IPS DF 6.9 (cell line): Measurements from ENCODE around the gene DNPEP.

ENCODE experiments used
- DNase-seq: peaks from one replicate; pipeline ENCODE4 v3.0.0-alpha.2; 2013; ENCODE audit warnings: low read depth, low spot score
- H3K27ac ChIP-seq: one replicate; pipeline ENCODE4 v1.5.1; 2013; ENCODE audit warnings: low read length, control low read depth
- H3K27me3 ChIP-seq: 2 replicates; pipeline ENCODE4 v1.6.1; 2013; ENCODE audit warnings: mild to moderate bottlenecking, low read length; ENCODE audit not compliant: control insufficient read depth, insufficient read depth
- H3K36me3 ChIP-seq: 2 replicates; pipeline ENCODE4 v1.6.1; 2013; ENCODE audit warnings: low read length; ENCODE audit not compliant: control insufficient read depth, insufficient read depth
- H3K4me1 ChIP-seq: 2 replicates; pipeline ENCODE4 v1.6.1; 2013; ENCODE audit warnings: low read length; ENCODE audit not compliant: control insufficient read depth, insufficient read depth
- H3K4me3 ChIP-seq: 2 replicates; pipeline ENCODE4 v1.5.1; 2013; ENCODE audit warnings: mild to moderate bottlenecking, low read length
- H3K9me3 ChIP-seq: 2 replicates; pipeline ENCODE4 v1.6.1; 2013; ENCODE audit warnings: low read length, inconsistent platforms; ENCODE audit not compliant: control insufficient read depth, insufficient read depth
- WGBS: extraction: QIAGEN DNeasy Blood & Tissue Kit; methylation state at CpG from one replicate; pipeline ENCODE4 v1.1.7; 2013; ENCODE audit warnings: mixed read lengths, missing lambda C conversion rate; ENCODE audit not compliant: insufficient read length, insufficient coverage; 5-methylcytosine and 5-hydroxymethylcytosine counted together

The DNPEP gene

GRCh38 chr2:219418155-219419011 is 30.7 kb upstream of the DNPEP start, which contains the start of gene DES:
Gene DES, plus strand, starts transcription at chr2:219418377. Its CDS starts 86 bp downstream, at chr2:219418463.
- Histone ChIP-seq H3K27ac (no peak within 1 kb of the TSS), H3K4me3 (peak within 1 kb of the TSS; percentile 21; the same call in 1 of the 2 replicates), H3K27me3 (peaks cover 8% of the 10 kb centered on the region; the same call in 1 of the 2 replicates), H3K4me1 (peaks cover 9% of the 10 kb centered on the region), H3K36me3 (no peaks in the 10 kb centered on the region), H3K9me3 (no peaks in the 10 kb centered on the region)
- WGBS: no CpG with 5 or more reads among the region's 98 CpGs
- DNase-seq: no peak

GRCh38 chr2:219417374-219417773 is 29.7 kb upstream of the DNPEP start:
- Histone ChIP-seq H3K9me3 (no peaks in the 10 kb centered on the region), H3K36me3 (no peaks in the 10 kb centered on the region), H3K4me3 (no peak overlapping the region), H3K4me1 (peaks cover 9% of the 10 kb centered on the region), H3K27me3 (peaks cover 8% of the 10 kb centered on the region; the same call in 1 of the 2 replicates), H3K27ac (no peak overlapping the region)
- WGBS: no CpG with 5 or more reads among the region's 9 CpGs
- no peak for DNase-seq

- DNase-seq: no peak
- Histone ChIP-seq H3K36me3 (no peaks in the 10 kb centered on the region), H3K9me3 (no peaks in the 10 kb centered on the region), H3K4me1 (peaks cover 9% of the 10 kb centered on the region), H3K27me3 (peaks cover 8% of the 10 kb centered on the region; the same call in 1 of the 2 replicates), H3K27ac (no peak overlapping the region), H3K4me3 (no peak overlapping the region)
- WGBS: no CpG with 5 or more reads among the region's 4 CpGs
These were observed 29.2 kb upstream of the DNPEP start for GRCh38 chr2:219416938-219417337.

GRCh38 chr2:219416235-219416602 is 28.5 kb upstream of the DNPEP start:
- WGBS: no CpG with 5 or more reads among the region's 3 CpGs
- DNase-seq: no peak
- H3K9me3 ChIP-seq: no peaks in the 10 kb centered on the region
- no peaks in the 10 kb centered on the region for H3K36me3 ChIP-seq
- H3K27ac ChIP-seq: no peak overlapping the region
- H3K4me3 ChIP-seq: no peak overlapping the region
- H3K4me1 ChIP-seq: peaks cover 9% of the 10 kb centered on the region
- H3K27me3 ChIP-seq: peaks cover 8% of the 10 kb centered on the region; the same call in 1 of the 2 replicates

- no peak for DNase-seq
- no CpG with 5 or more reads among the region's 5 CpGs for WGBS
- Histone ChIP-seq H3K9me3 (no peaks in the 10 kb centered on the region), H3K4me1 (peaks cover 9% of the 10 kb centered on the region), H3K4me3 (no peak overlapping the region), H3K27me3 (peaks cover 8% of the 10 kb centered on the region; the same call in 1 of the 2 replicates), H3K27ac (no peak overlapping the region), H3K36me3 (no peaks in the 10 kb centered on the region)
These were observed 28.0 kb upstream of the DNPEP start for GRCh38 chr2:219415580-219416234.

- no peaks in the 10 kb centered on the region for H3K36me3 ChIP-seq
- no peak for DNase-seq
- WGBS: no CpG with 5 or more reads among the region's 4 CpGs
These were observed 27.1 kb upstream of the DNPEP start for GRCh38 chr2:219414857-219415256.

GRCh38 chr2:219410390-219410789 is 22.7 kb upstream of the DNPEP start:
- no peaks in the 10 kb centered on the region for H3K9me3 ChIP-seq
- no peaks in the 10 kb centered on the region for H3K36me3 ChIP-seq
- H3K27ac ChIP-seq: no peak overlapping the region
- no peak overlapping the region for H3K4me3 ChIP-seq
- DNase-seq: no peak
- no CpG with 5 or more reads among the region's 8 CpGs for WGBS
- no peaks in the 10 kb centered on the region for H3K4me1 ChIP-seq
- no peaks in the 10 kb centered on the region for H3K27me3 ChIP-seq

More at GRCh38 chr2:219414857-219415256, 27.1 kb upstream of the DNPEP start:
- Histone ChIP-seq H3K4me3 (no peak overlapping the region), H3K27ac (no peak overlapping the region), H3K27me3 (peaks cover 8% of the 10 kb centered on the region; the same call in 1 of the 2 replicates), H3K9me3 (no peaks in the 10 kb centered on the region), H3K4me1 (peaks cover 9% of the 10 kb centered on the region)

- Histone ChIP-seq H3K27ac (no peak overlapping the region), H3K4me1 (no peaks in the 10 kb centered on the region; the same call in 1 of the 2 replicates)
- no CpG with 5 or more reads among the region's 5 CpGs for WGBS
These were observed 21.9 kb upstream of the DNPEP start for GRCh38 chr2:219409619-219410018.

GRCh38 chr2:219408631-219409030 is 20.9 kb upstream of the DNPEP start:
- Histone ChIP-seq H3K27me3 (no peaks in the 10 kb centered on the region), H3K4me1 (peaks cover 2% of the 10 kb centered on the region), H3K4me3 (no peak overlapping the region), H3K9me3 (no peaks in the 10 kb centered on the region), H3K27ac (no peak overlapping the region), H3K36me3 (no peaks in the 10 kb centered on the region)
- DNase-seq: no peak
- WGBS: no CpG with 5 or more reads among the region's 8 CpGs

More at GRCh38 chr2:219409619-219410018, 21.9 kb upstream of the DNPEP start:
- no peaks in the 10 kb centered on the region for H3K27me3 ChIP-seq
- DNase-seq: no peak
- H3K4me3 ChIP-seq: no peak overlapping the region
- no peaks in the 10 kb centered on the region for H3K9me3 ChIP-seq
- no peaks in the 10 kb centered on the region for H3K36me3 ChIP-seq

GRCh38 chr2:219408204-219408603 is 20.5 kb upstream of the DNPEP start:
- Histone ChIP-seq H3K27ac (no peak overlapping the region), H3K36me3 (no peaks in the 10 kb centered on the region), H3K9me3 (no peaks in the 10 kb centered on the region), H3K27me3 (no peaks in the 10 kb centered on the region), H3K4me3 (no peak overlapping the region), H3K4me1 (peaks cover 2% of the 10 kb centered on the region)
- 100% methylated on average over 2 of the region's 5 CpGs for WGBS
- no peak for DNase-seq
